ENCODE results near the gene PROSER3. TPM values are rescaled to one million over a fixed set of nuclear protein-coding genes. Genes with fewer than 3 reads are reported as not detected.

PROSER3 gene
- total and polyA plus RNA-seq, 9 of the 15 experiments (the other 6 are each of a cell fraction or from before 2014, with no cell fraction given) = 1.0 to 39.5 (median 5.1) TPM

DNA sequence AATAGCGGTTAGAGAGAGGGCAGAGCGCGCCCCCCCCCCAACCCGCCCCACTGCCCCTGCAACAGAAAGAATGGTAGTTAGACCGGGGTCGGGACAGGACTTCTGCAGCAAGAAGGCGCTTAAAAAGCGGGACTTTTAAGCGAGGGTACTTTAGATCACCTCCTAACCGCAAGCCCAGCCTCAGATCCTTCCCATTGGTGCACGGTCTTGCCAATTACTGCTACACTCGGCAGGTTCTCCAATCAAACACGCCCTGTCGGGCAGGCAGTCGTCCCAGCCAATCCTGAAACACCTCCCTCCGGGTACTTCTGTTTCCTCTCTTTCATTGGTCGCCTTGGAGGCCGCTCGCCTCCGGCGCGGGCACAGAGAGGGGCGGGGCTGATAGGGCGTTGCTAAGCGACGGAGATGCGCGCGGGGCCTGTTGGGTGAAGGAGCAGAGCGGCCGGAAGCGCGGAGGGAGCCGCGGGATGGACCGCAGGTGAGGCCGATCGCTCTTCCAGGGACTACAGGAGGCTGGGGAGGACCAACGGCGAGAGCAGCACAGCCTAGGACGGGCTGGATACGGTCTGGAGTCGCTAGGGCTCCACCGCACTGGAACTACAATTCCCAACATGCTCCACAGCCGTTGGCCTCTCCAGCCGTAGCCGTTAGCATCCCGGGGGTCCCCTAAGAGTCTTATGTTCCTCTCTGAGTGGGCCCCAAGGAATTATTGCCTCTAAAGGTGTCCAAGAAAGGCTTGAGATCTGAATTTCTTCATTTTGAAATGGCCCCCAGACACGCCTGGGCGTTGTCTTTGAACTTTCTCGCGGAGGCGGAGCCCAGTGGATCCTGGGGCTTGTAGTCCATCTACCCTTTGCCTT is at the start of gene PROSER3 (continued):
- TF ChIP-seq, protein P1, sequence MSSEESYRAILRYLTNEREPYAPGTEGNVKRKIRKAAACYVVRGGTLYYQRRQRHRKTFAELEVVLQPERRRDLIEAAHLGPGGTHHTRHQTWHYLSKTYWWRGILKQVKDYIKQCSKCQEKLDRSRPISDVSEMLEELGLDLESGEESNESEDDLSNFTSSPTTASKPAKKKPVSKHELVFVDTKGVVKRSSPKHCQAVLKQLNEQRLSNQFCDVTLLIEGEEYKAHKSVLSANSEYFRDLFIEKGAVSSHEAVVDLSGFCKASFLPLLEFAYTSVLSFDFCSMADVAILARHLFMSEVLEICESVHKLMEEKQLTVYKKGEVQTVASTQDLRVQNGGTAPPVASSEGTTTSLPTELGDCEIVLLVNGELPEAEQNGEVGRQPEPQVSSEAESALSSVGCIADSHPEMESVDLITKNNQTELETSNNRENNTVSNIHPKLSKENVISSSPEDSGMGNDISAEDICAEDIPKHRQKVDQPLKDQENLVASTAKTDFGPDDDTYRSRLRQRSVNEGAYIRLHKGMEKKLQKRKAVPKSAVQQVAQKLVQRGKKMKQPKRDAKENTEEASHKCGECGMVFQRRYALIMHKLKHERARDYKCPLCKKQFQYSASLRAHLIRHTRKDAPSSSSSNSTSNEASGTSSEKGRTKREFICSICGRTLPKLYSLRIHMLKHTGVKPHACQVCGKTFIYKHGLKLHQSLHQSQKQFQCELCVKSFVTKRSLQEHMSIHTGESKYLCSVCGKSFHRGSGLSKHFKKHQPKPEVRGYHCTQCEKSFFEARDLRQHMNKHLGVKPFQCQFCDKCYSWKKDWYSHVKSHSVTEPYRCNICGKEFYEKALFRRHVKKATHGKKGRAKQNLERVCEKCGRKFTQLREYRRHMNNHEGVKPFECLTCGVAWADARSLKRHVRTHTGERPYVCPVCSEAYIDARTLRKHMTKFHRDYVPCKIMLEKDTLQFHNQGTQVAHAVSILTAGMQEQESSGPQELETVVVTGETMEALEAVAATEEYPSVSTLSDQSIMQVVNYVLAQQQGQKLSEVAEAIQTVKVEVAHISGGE (CRISPR knock-in tag; IDR thresholded peaks at IDR 0.05) = peak in 2 of 3 experiments; percentile 64 to 83; a peak in 5 of 6 replicates
- TF ChIP-seq, protein P2, sequence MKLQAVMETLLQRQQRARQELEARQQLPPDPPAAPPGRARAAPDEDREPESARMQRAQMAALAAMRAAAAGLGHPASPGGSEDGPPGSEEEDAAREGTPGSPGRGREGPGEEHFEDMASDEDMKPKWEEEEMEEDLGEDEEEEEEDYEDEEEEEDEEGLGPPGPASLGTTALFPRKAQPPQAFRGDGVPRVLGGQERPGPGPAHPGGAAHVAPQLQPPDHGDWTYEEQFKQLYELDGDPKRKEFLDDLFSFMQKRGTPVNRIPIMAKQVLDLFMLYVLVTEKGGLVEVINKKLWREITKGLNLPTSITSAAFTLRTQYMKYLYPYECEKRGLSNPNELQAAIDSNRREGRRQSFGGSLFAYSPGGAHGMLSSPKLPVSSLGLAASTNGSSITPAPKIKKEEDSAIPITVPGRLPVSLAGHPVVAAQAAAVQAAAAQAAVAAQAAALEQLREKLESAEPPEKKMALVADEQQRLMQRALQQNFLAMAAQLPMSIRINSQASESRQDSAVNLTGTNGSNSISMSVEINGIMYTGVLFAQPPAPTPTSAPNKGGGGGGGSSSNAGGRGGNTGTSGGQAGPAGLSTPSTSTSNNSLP (IDR thresholded peaks at IDR 0.05; ENCODE audit: borderline replicate concordance, low read depth, low read length) = peak; percentile 77
- TF ChIP-seq GTF2F1 (IDR thresholded peaks at IDR 0.05; ENCODE audit: low read depth, low read length) (peak; percentile 55; the same call in 1 of the 2 replicates), PML (IDR thresholded peaks at IDR 0.05; ENCODE audit: low read length) (peak; percentile 55; the same call in 1 of the 2 replicates), DMBX1 (CRISPR knock-in tag; IDR thresholded peaks at IDR 0.05; ENCODE audit: borderline replicate concordance) (peak; percentile 51; the same call in 1 of the 2 replicates), POLR2B (IDR thresholded peaks at IDR 0.05; ENCODE audit: low read depth, partially characterized antibody) (peak; percentile 60), EP400 (IDR thresholded peaks at IDR 0.05) (peak; percentile 72), NCOA2 (IDR thresholded peaks at IDR 0.05; ENCODE audit: partially characterized antibody in 2 of 2) (no peak), HNRNPL (IDR thresholded peaks at IDR 0.05; ENCODE audit: low read depth, low read length) (no peak), SP2 (IDR thresholded peaks at IDR 0.05; ENCODE audit: extremely low read depth, low read depth, low read length, poor library complexity, severe bottlenecking) (peak; percentile 96), BACH1 (tag; IDR thresholded peaks at IDR 0.05) (peak; percentile 54; the same call in 1 of the 2 replicates), E2F1 (CRISPR knock-in tag; IDR thresholded peaks at IDR 0.05) (0 out of 2 replicates have a peak, but pooled peaks have one; percentile 42), FOXK2 (conservative IDR thresholded peaks at IDR 0.05 in 1 of 2, IDR thresholded peaks at IDR 0.05 in 1 of 2; ENCODE audit: low read depth in 2 of 2) (0 out of 4 replicates have a peak, but pooled peaks of 1 of the 2 experiments have one; percentile 38), SIX5 (IDR thresholded peaks at IDR 0.05; ENCODE audit: borderline replicate concordance in 1 of 2, insufficient read depth in 1 of 2, low read depth in 1 of 2, low read length in 2 of 2) (peak; percentile 58 to 66; a peak in 3 of 4 replicates), TEAD4 (IDR thresholded peaks at IDR 0.05; ENCODE audit: low read length) (peak; percentile 54), TEAD4 (CRISPR knock-in tag; IDR thresholded peaks at IDR 0.05; ENCODE audit: borderline replicate concordance) (no peak), SP1 (CRISPR knock-in tag; IDR thresholded peaks at IDR 0.05) (peak; percentile 87)
- TF ChIP-seq, protein P3, sequence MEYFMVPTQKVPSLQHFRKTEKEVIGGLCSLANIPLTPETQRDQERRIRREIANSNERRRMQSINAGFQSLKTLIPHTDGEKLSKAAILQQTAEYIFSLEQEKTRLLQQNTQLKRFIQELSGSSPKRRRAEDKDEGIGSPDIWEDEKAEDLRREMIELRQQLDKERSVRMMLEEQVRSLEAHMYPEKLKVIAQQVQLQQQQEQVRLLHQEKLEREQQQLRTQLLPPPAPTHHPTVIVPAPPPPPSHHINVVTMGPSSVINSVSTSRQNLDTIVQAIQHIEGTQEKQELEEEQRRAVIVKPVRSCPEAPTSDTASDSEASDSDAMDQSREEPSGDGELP (CRISPR knock-in tag; IDR thresholded peaks at IDR 0.05; ENCODE audit: borderline replicate concordance) = peak; percentile 56; the same call in 1 of the 2 replicates

Measured in K562 (cell line).